ENCODE measurements around the gene FARS2.

Gene FARS2

GRCh38 chr6:5379647-5380242, 118.4 kb downstream of the FARS2 start:
- DNase-seq (ENCODE audit: low read depth): no peak

- no peak for DNase-seq (ENCODE audit: low read depth)
These were observed 122.5 kb downstream of the FARS2 start for GRCh38 chr6:5383856-5384255.

DNA sequence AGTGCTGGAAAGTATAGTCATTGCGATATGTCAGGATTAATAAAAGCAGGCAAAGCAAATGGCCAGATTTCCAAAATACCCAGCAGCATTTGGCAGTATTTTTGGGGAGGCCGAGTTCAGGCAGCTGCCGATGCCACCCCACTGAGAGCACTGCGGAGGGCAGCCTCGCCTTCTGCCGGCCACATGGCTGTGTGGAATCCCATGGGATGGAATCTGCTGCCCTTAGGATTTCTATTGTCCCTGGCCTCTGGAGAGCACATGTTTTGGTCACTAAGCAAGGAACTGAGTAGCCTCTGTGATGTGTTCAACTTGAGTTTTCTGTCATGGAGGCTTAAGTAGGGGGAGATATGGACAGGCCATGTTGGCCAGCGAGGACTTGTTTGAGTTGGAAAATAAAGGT, 123.0 kb downstream of the FARS2 start:
- DNase-seq (ENCODE audit: low read depth): no peak

GRCh38 chr6:5388326-5388725, 127.0 kb downstream of the FARS2 start:
- DNase-seq (ENCODE audit: low read depth): no peak

- DNase-seq (ENCODE audit: low read depth): no peak
These were observed 127.9 kb downstream of the FARS2 start for GRCh38 chr6:5389086-5389745.

DNA sequence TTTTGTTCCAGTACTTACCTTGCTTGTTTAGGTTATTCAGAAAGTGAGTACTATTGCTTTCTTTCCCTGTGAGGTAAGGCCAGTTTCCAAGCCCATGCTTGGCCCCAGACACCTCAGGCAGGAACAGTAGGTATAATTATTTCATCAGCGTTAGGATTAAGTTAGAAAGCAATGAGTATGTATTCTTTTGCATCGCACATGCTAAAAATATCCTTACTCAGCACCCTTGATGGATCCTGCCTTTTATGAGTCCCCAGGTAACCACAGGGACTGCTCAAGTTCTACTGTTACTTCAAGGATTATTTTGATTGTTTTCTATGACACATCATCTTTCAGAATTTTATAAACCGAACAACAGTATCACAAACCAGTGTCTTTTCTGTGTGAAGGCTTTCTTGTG, 128.9 kb downstream of the FARS2 start:
- DNase-seq (ENCODE audit: low read depth): no peak

- no peak for DNase-seq (ENCODE audit: low read depth)
These were observed 133.0 kb downstream of the FARS2 start for GRCh38 chr6:5394280-5394679.

GRCh38 chr6:5395719-5396118, 134.4 kb downstream of the FARS2 start:
- DNase-seq (ENCODE audit: low read depth): no peak

- DNase-seq (ENCODE audit: low read depth): no peak
These were observed 137.2 kb downstream of the FARS2 start for GRCh38 chr6:5398530-5398929.

GRCh38 chr6:5399391-5399790, 138.1 kb downstream of the FARS2 start:
- no peak for DNase-seq (ENCODE audit: low read depth)

GRCh38 chr6:5401845-5402738, 140.8 kb downstream of the FARS2 start:
- no peak for DNase-seq (ENCODE audit: low read depth)

- no peak for DNase-seq (ENCODE audit: low read depth)
These were observed 141.8 kb downstream of the FARS2 start for GRCh38 chr6:5403076-5403475.

- no peak for DNase-seq (ENCODE audit: low read depth)
These were observed 142.3 kb downstream of the FARS2 start for GRCh38 chr6:5403609-5404008.

- no peak for DNase-seq (ENCODE audit: low read depth)
These were observed 144.7 kb downstream of the FARS2 start for GRCh38 chr6:5405976-5406375.

- no peak for DNase-seq (ENCODE audit: low read depth)
These were observed 150.1 kb downstream of the FARS2 start for GRCh38 chr6:5411414-5411813.

DNA sequence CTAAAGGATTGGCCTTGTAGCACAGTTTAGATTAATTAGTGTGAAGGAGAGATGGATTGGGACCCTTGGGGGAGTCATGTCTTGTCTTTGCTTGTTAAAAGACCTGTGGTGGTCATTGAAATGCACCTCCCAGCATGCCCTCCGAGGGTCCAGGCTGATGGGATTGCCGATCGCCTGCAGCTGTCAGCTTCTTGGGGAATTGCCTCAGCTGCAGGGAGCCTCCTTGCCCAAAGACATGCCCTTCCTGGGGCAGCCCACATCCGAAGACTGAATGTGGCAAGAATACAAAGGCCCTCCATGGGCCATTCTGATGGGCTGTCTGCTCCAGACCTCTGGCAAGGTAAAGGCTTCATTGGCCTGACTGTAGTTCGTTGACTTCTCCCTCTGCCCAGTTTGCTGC, 150.7 kb downstream of the FARS2 start:
- DNase-seq (ENCODE audit: low read depth): no peak

GRCh38 chr6:5412663-5413062, 151.3 kb downstream of the FARS2 start:
- no peak for DNase-seq (ENCODE audit: low read depth)

DNA sequence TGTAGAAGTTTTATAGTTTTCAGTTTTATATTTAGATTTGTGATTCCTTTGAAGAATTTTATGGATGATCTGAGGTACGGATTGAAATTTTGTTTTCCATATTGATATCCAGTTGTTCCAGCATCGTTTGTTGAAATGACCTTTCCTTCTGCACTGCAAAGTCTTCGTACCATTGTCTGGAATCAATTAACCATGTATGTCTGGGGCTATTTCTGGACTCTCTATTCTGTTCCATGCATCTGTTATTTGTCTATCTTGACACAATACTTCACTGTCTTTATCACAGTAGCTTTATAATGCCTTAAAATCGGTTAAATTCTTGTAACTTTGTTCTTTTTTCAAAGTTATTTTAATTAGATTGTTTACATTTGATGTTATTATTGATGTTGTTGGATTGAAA, 154.9 kb downstream of the FARS2 start:
- DNase-seq (ENCODE audit: low read depth): no peak

- no peak for DNase-seq (ENCODE audit: low read depth)
These were observed 161.1 kb downstream of the FARS2 start for GRCh38 chr6:5422321-5422915.

- no peak for DNase-seq (ENCODE audit: low read depth)
These were observed 161.9 kb downstream of the FARS2 start for GRCh38 chr6:5423251-5423650.

GRCh38 chr6:5424726-5425125, 163.4 kb downstream of the FARS2 start:
- no peak for DNase-seq (ENCODE audit: low read depth)

GRCh38 chr6:5425267-5425666, 164.0 kb downstream of the FARS2 start:
- no peak for DNase-seq (ENCODE audit: low read depth)

GRCh38 chr6:5425797-5426196, 164.5 kb downstream of the FARS2 start:
- no peak for DNase-seq (ENCODE audit: low read depth)

All from stimulated activated CD8-positive, alpha-beta memory T cell treated with anti-CD3 and anti-CD28 coated beads, Interleukin-7, amount 100 ng/mL, for 24 hours (primary cell).